Small intestine (tissue), 16 donors: ENCODE measurements around the gene SH3BP5L. TPM values are rescaled to one million over a fixed set of nuclear protein-coding genes. Genes with fewer than 3 reads are reported as not detected.
A peak's percentile ranks its signal among the peaks of the same experiment; 100 is the strongest.

Source experiments
- DNase-seq, 2 donors: peaks; one replicate each; pipeline versions ENCODE4 v3.0.0 to v3.0.0-alpha.2; 2013
- FAIRE-seq: peaks from 2 replicates; lab custom pipeline; 2012; peaks lifted over from hg19 to GRCh38; lab: Jason Lieb, UNC
- H3K27ac ChIP-seq, 3 donors: one replicate each; pipeline ENCODE4 v1.5.1; 2013; ENCODE audit warnings: low read length in 2 of 3, mild to moderate bottlenecking in 2 of 3, control low read depth in 1 of 3, inconsistent platforms in 1 of 3, low read depth in 1 of 3, moderate library complexity in 1 of 3
- H3K27me3 ChIP-seq, 3 donors: one replicate each; pipeline ENCODE4 v1.6.1; 2013; ENCODE audit warnings: low read length in 3 of 3, inconsistent platforms in 1 of 3; ENCODE audit not compliant: control insufficient read depth in 3 of 3, insufficient read depth in 3 of 3
- H3K36me3 ChIP-seq, 3 donors: one replicate each; pipeline ENCODE4 v1.6.1; 2013; ENCODE audit warnings: low read length in 3 of 3, inconsistent platforms in 1 of 3, low read depth in 1 of 3, mild to moderate bottlenecking in 1 of 3, moderate library complexity in 1 of 3; ENCODE audit not compliant: control insufficient read depth in 3 of 3, insufficient read depth in 2 of 3
- H3K4me1 ChIP-seq, 3 donors: one replicate each; pipeline ENCODE4 v1.6.1; 2013; ENCODE audit warnings: low read length in 2 of 3, inconsistent platforms in 1 of 3, low read depth in 1 of 3, mild to moderate bottlenecking in 1 of 3, moderate library complexity in 1 of 3; ENCODE audit not compliant: control insufficient read depth in 3 of 3, insufficient read depth in 2 of 3
- H3K4me3 ChIP-seq, 3 donors: one replicate each; pipeline ENCODE4 v1.5.1; 2013; ENCODE audit warnings: low read length in 3 of 3, control low read depth in 1 of 3, inconsistent platforms in 1 of 3, low read depth in 1 of 3, mild to moderate bottlenecking in 1 of 3, moderate library complexity in 1 of 3
- H3K9me3 ChIP-seq, 2 donors: one replicate each; pipeline ENCODE4 v1.6.1; 2013; ENCODE audit warnings: low read depth in 1 of 2, low read length in 1 of 2; ENCODE audit not compliant: control insufficient read depth in 2 of 2, insufficient read depth in 1 of 2
- WGBS, 3 donors: extraction: QIAGEN DNeasy Blood & Tissue Kit; methylation state at CpG; one replicate each; pipeline ENCODE4 v1.1.7; 2013; 5-methylcytosine and 5-hydroxymethylcytosine counted together
- long read RNA-seq, 10 donors: transcript quantifications; one replicate each; lab custom pipeline, GENCODE V29; 2026
- polyA plus RNA-seq, 4 donors: library from polyadenylated mRNA; stranded (reverse) in 3 of 4; unstranded in 1 of 4; fragments of 200-250 nt in 3 of 4; fragments of 120-200 nt in 1 of 4; gene quantifications; one replicate each; pipeline versions ENCODE4 v1.2.1 to v1.2.3, GENCODE V29; 2013
- donor health status: healthy with polysubstance abuse.
- donor health status: control.
- donor health status: control.
- donor health status: Bipolar disorder and iron deficiency.
- donor health status: healthy.

SH3BP5L gene
- polyA plus RNA-seq: 10 to 100 TPM; 19.1 to 38.0 (median 28.9) TPM
- long read RNA-seq, donor 1: 0 reads
- long read RNA-seq, donor 2: 0 reads
- long read RNA-seq, donor 3, partial matches to known transcripts: 0 of 1 reads
- long read RNA-seq, donor 3, other reads (novel, unspliced or antisense): 0 of 1 reads
- long read RNA-seq, donor 4: 0 reads
- long read RNA-seq, donor 5: 0 reads
- long read RNA-seq, donor 6, partial matches to known transcripts: 0 of 3 reads
- long read RNA-seq, donor 6, other reads (novel, unspliced or antisense): 0 of 3 reads
- long read RNA-seq, donor 7: 0 reads
- long read RNA-seq, donor 8: 0 reads
- long read RNA-seq, donor 9: 0 reads
- long read RNA-seq, donor 10, partial matches to known transcripts: 0 of 1 reads
- long read RNA-seq, donor 10, other reads (novel, unspliced or antisense): 0 of 1 reads

GRCh38 chr1:248825909-248826760 lies at the start of gene SH3BP5L:
SH3BP5L (minus strand) TSS chr1:248825915; CDS start chr1:248824935, 980 bp downstream.
- Histone ChIP-seq H3K9me3 (no peaks in the 10 kb centered on the region), H3K27ac (peak within 1 kb of the TSS; percentile 70 to 99 (median 97)), H3K27me3 (no peaks in the 10 kb centered on the region), H3K36me3 (peaks cover 0 to 20% (median 2%) of the 10 kb centered on the region in 3 donors), H3K4me1 (peaks cover 10 to 35% (median 14%) of the 10 kb centered on the region in 3 donors), H3K4me3 (peak within 1 kb of the TSS; percentile 71 to 91 (median 77))
- DNase-seq (peak; percentile 97 to 99), FAIRE-seq (no peak)
- WGBS, 3 donors: 0 to 1% (median 0%) methylated on average over 56 of the region's 56 CpGs

- Histone ChIP-seq H3K4me1 (no peaks in the 10 kb centered on the region), H3K27ac (peak overlapping the region; percentile 95 to 99 (median 97)), H3K27me3 (no peaks in the 10 kb centered on the region), H3K4me3 (peak overlapping the region; percentile 26 to 79 (median 67)), H3K36me3 (no peaks in the 10 kb centered on the region), H3K9me3 (no peaks in the 10 kb centered on the region)
- 2% methylated on average over 23 of the region's 23 CpGs for WGBS, 3 donors
- DNase-seq (peak; percentile 85 to 94), FAIRE-seq (no peak)
Observed at GRCh38 chr1:248873993-248874533, 48.3 kb upstream of the SH3BP5L start.

GRCh38 chr1:248873409-248873992 lies 47.8 kb upstream of the SH3BP5L start:
- FAIRE-seq: no peak
- Histone ChIP-seq H3K4me3 (peak overlapping the region; percentile 26 to 79 (median 67)), H3K27ac (peak overlapping the region; percentile 95 to 99 (median 97)), H3K36me3 (no peaks in the 10 kb centered on the region), H3K9me3 (no peaks in the 10 kb centered on the region), H3K27me3 (no peaks in the 10 kb centered on the region), H3K4me1 (no peaks in the 10 kb centered on the region)
- 0 to 1% (median 1%) methylated on average over 40 to 41 of the region's 41 CpGs for WGBS, 3 donors
- peak; percentile 94 to 98 for DNase-seq

- no peaks in the 10 kb centered on the region for H3K4me1 ChIP-seq
- H3K27ac ChIP-seq: peak overlapping the region; percentile 95 to 99 (median 97)
- DNase-seq (peak; percentile 57 to 87), FAIRE-seq (no peak)
- H3K9me3 ChIP-seq: peaks cover 0 to 4% of the 10 kb centered on the region in 2 donors
- H3K4me3 ChIP-seq: peak overlapping the region; percentile 26 to 79 (median 67)
- no peaks in the 10 kb centered on the region for H3K27me3 ChIP-seq
- H3K36me3 ChIP-seq: no peaks in the 10 kb centered on the region
- WGBS, 3 donors: 2 to 3% (median 3%) methylated on average over 30 to 31 of the region's 31 CpGs
Observed at GRCh38 chr1:248872752-248873408, 47.2 kb upstream of the SH3BP5L start.

- 97 to 99% (median 98%) methylated on average over 3 of the region's 3 CpGs for WGBS, 3 donors
- no peaks in the 10 kb centered on the region for H3K27me3 ChIP-seq
- H3K4me3 ChIP-seq: no peak overlapping the region
- H3K4me1 ChIP-seq: no peaks in the 10 kb centered on the region
- DNase-seq (no peak), FAIRE-seq (no peak)
- peaks cover 0 to 11% of the 10 kb centered on the region in 2 donors for H3K9me3 ChIP-seq
- no peaks in the 10 kb centered on the region for H3K36me3 ChIP-seq
- H3K27ac ChIP-seq: no peak overlapping the region
Observed at GRCh38 chr1:248871837-248872401, 46.2 kb upstream of the SH3BP5L start.

- peak; percentile 84 to 92 for DNase-seq
- 9 to 19% (median 10%) methylated on average over 37 to 46 of the region's 46 CpGs for WGBS, 3 donors
- peaks cover 0 to 11% of the 10 kb centered on the region in 2 donors for H3K9me3 ChIP-seq
- no peaks in the 10 kb centered on the region for H3K27me3 ChIP-seq
- peak overlapping the region; percentile 58 to 67 (median 62) for H3K4me3 ChIP-seq
- peaks cover 0 to 11% (median 2%) of the 10 kb centered on the region in 3 donors for H3K4me1 ChIP-seq
- no peaks in the 10 kb centered on the region for H3K36me3 ChIP-seq
- peak overlapping the region; percentile 54 to 80 (median 62) for H3K27ac ChIP-seq
- FAIRE-seq: no peak
Observed at GRCh38 chr1:248862998-248863881, 37.5 kb upstream of the SH3BP5L start.

GRCh38 chr1:248862695-248862997 lies 36.9 kb upstream of the SH3BP5L start:
- 7 to 13% (median 7%) methylated on average over 4 of the region's 4 CpGs for WGBS, 3 donors
- H3K27ac ChIP-seq: peak overlapping the region; percentile 54 to 80 (median 62)
- peak overlapping the region; percentile 58 to 67 (median 62) for H3K4me3 ChIP-seq
- no peak for FAIRE-seq
- H3K4me1 ChIP-seq: peaks cover 2 to 14% (median 2%) of the 10 kb centered on the region in 3 donors
- DNase-seq: no peak
- H3K9me3 ChIP-seq: peaks cover 0 to 5% of the 10 kb centered on the region in 2 donors
- H3K27me3 ChIP-seq: no peaks in the 10 kb centered on the region
- H3K36me3 ChIP-seq: no peaks in the 10 kb centered on the region
